ENCODE results near the gene TRIM38.

The TRIM38 gene

DNA sequence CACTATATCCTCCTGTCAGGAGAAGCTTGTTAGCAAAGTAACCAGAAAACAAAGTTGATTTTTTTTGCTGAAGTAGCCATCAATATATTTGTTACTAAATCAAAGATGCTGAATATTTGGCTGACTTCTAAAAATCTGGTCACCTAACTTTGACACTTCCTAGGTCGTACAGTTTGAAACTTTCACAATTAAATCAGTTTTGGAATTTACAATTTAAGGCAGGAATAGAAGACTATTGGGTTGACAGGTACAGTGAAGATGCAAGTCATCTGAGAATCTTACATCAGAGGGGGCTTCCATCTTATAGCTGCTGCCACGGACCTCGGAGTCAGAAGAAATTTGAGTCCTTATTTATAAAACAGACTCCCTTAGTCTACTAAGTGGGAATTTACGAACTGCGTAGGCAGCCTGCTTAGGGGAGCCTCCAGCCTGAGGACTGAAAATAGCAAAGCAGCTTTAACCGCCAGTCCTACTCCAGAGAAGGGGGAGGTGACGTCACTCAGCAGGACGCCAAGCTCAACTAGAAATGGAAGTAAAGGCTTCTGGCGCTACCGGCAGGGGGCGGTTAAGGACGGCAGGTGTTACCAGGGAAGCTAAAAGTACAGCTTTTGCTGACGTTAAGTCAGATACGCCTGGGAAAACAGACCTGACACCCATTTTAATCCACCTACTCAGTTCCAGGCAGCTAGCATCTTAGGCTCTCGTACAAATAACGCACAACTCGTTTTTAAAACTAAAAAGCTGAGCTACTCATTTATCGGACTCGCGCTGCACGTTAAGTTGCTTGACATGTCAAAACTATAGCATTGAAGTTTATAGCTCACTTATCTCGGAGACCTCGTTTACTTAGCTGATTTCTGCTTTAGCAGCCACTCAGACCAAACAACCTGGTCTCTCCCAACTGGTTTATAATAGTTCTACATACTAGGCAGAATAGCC, 63.6 kb downstream of the TRIM38 start:
- TF ChIP-seq GLIS3 (CRISPR knock-in tag; IDR thresholded peaks at IDR 0.05) (peak; percentile 88), ZNF565 (CRISPR knock-in tag; conservative IDR thresholded peaks at IDR 0.05; ENCODE audit: low read depth) (no peak), RARB (CRISPR knock-in tag; IDR thresholded peaks at IDR 0.05) (no peak), ZNF8 (CRISPR knock-in tag; IDR thresholded peaks at IDR 0.05) (peak; percentile 31; the same call in 1 of the 2 replicates), ZFP3 (CRISPR knock-in tag; IDR thresholded peaks at IDR 0.05) (no peak), ZNF70 (CRISPR knock-in tag; IDR thresholded peaks at IDR 0.05) (no peak), BACH2 (CRISPR knock-in tag; IDR thresholded peaks at IDR 0.05; ENCODE audit: borderline replicate concordance) (no peak), ISL1 (CRISPR knock-in tag; IDR thresholded peaks at IDR 0.05) (no peak), ZFP30 (CRISPR knock-in tag; IDR thresholded peaks at IDR 0.05) (no peak), PPARA (CRISPR knock-in tag; IDR thresholded peaks at IDR 0.05; ENCODE audit: borderline replicate concordance) (no peak), ESRRG (CRISPR knock-in tag; IDR thresholded peaks at IDR 0.05) (peak; percentile 78; the same call in 1 of the 2 replicates), OSR1 (CRISPR knock-in tag; IDR thresholded peaks at IDR 0.05) (no peak), TCF4 (CRISPR knock-in tag; IDR thresholded peaks at IDR 0.05; ENCODE audit: borderline replicate concordance) (no peak), ARNTL (CRISPR knock-in tag; IDR thresholded peaks at IDR 0.05; ENCODE audit: borderline replicate concordance, low read depth) (peak; percentile 79; the same call in 1 of the 2 replicates), SNAI2 (CRISPR knock-in tag; IDR thresholded peaks at IDR 0.05) (peak; percentile 90), CSDC2 (CRISPR knock-in tag; IDR thresholded peaks at IDR 0.05) (no peak), TOX (CRISPR knock-in tag; IDR thresholded peaks at IDR 0.05; ENCODE audit: borderline replicate concordance) (no peak), ZC3H10 (CRISPR knock-in tag; IDR thresholded peaks at IDR 0.05) (0 out of 2 replicates have a peak, but pooled peaks have one; percentile 16)
- TF ChIP-seq, protein P1, sequence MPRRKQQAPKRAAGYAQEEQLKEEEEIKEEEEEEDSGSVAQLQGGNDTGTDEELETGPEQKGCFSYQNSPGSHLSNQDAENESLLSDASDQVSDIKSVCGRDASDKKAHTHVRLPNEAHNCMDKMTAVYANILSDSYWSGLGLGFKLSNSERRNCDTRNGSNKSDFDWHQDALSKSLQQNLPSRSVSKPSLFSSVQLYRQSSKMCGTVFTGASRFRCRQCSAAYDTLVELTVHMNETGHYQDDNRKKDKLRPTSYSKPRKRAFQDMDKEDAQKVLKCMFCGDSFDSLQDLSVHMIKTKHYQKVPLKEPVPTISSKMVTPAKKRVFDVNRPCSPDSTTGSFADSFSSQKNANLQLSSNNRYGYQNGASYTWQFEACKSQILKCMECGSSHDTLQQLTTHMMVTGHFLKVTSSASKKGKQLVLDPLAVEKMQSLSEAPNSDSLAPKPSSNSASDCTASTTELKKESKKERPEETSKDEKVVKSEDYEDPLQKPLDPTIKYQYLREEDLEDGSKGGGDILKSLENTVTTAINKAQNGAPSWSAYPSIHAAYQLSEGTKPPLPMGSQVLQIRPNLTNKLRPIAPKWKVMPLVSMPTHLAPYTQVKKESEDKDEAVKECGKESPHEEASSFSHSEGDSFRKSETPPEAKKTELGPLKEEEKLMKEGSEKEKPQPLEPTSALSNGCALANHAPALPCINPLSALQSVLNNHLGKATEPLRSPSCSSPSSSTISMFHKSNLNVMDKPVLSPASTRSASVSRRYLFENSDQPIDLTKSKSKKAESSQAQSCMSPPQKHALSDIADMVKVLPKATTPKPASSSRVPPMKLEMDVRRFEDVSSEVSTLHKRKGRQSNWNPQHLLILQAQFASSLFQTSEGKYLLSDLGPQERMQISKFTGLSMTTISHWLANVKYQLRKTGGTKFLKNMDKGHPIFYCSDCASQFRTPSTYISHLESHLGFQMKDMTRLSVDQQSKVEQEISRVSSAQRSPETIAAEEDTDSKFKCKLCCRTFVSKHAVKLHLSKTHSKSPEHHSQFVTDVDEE (CRISPR knock-in tag; IDR thresholded peaks at IDR 0.05): 0 out of 2 replicates have a peak, but pooled peaks have one; percentile 21
- TF ChIP-seq, protein P2, sequence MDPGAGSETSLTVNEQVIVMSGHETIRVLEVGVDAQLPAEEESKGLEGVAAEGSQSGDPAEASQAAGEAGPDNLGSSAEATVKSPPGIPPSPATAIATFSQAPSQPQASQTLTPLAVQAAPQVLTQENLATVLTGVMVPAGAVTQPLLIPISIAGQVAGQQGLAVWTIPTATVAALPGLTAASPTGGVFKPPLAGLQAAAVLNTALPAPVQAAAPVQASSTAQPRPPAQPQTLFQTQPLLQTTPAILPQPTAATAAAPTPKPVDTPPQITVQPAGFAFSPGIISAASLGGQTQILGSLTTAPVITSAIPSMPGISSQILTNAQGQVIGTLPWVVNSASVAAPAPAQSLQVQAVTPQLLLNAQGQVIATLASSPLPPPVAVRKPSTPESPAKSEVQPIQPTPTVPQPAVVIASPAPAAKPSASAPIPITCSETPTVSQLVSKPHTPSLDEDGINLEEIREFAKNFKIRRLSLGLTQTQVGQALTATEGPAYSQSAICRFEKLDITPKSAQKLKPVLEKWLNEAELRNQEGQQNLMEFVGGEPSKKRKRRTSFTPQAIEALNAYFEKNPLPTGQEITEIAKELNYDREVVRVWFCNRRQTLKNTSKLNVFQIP (CRISPR knock-in tag; IDR thresholded peaks at IDR 0.05; ENCODE audit: borderline replicate concordance, low read depth): no peak
- TF ChIP-seq, protein P3, sequence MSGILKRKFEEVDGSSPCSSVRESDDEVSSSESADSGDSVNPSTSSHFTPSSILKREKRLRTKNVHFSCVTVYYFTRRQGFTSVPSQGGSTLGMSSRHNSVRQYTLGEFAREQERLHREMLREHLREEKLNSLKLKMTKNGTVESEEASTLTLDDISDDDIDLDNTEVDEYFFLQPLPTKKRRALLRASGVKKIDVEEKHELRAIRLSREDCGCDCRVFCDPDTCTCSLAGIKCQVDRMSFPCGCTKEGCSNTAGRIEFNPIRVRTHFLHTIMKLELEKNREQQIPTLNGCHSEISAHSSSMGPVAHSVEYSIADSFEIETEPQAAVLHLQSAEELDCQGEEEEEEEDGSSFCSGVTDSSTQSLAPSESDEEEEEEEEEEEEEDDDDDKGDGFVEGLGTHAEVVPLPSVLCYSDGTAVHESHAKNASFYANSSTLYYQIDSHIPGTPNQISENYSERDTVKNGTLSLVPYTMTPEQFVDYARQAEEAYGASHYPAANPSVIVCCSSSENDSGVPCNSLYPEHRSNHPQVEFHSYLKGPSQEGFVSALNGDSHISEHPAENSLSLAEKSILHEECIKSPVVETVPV (CRISPR knock-in tag; IDR thresholded peaks at IDR 0.05): no peak
- TF ChIP-seq, protein P4, sequence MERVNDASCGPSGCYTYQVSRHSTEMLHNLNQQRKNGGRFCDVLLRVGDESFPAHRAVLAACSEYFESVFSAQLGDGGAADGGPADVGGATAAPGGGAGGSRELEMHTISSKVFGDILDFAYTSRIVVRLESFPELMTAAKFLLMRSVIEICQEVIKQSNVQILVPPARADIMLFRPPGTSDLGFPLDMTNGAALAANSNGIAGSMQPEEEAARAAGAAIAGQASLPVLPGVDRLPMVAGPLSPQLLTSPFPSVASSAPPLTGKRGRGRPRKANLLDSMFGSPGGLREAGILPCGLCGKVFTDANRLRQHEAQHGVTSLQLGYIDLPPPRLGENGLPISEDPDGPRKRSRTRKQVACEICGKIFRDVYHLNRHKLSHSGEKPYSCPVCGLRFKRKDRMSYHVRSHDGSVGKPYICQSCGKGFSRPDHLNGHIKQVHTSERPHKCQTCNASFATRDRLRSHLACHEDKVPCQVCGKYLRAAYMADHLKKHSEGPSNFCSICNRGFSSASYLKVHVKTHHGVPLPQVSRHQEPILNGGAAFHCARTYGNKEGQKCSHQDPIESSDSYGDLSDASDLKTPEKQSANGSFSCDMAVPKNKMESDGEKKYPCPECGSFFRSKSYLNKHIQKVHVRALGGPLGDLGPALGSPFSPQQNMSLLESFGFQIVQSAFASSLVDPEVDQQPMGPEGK (CRISPR knock-in tag; IDR thresholded peaks at IDR 0.05; ENCODE audit: borderline replicate concordance): no peak; the same call in 1 of the 2 replicates
- TF ChIP-seq, protein P5, sequence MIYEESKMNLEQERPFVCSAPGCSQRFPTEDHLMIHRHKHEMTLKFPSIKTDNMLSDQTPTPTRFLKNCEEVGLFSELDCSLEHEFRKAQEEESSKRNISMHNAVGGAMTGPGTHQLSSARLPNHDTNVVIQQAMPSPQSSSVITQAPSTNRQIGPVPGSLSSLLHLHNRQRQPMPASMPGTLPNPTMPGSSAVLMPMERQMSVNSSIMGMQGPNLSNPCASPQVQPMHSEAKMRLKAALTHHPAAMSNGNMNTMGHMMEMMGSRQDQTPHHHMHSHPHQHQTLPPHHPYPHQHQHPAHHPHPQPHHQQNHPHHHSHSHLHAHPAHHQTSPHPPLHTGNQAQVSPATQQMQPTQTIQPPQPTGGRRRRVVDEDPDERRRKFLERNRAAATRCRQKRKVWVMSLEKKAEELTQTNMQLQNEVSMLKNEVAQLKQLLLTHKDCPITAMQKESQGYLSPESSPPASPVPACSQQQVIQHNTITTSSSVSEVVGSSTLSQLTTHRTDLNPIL (CRISPR knock-in tag; IDR thresholded peaks at IDR 0.05; ENCODE audit: low read depth): peak; percentile 70

More for the DNA sequence above, 63.6 kb downstream of the TRIM38 start:
- peak; percentile 65 for ATAC-seq

Data from SK-N-SH treated with all-trans-retinoic acid at 6 μM for 48 hours (cell line).